ENCODE measurements around the gene NIN. TPM values are rescaled to one million over a fixed set of nuclear protein-coding genes. Genes with fewer than 3 reads are reported as not detected.

Gene NIN
- total and polyA plus RNA-seq, 11 donors, result 11.7 to 48.3 (median 25.0) TPM

Other genes starting within 250 kb of the NIN start
- 10 to 100 TPM; 22.0 to 35.3 (median 25.4) TPM for gene SAV1, start 162.9 kb downstream of the NIN start, total RNA-seq
- 10 to 100 TPM; 15.2 to 19.0 TPM for gene SAV1, start 162.9 kb downstream of the NIN start, polyA plus RNA-seq
- gene ABHD12B, start 40.9 kb upstream of the NIN start, total RNA-seq, result 1 to 10 TPM in 1 of 9 donors, not detected in 8; 1.2 TPM
- gene ABHD12B, start 40.9 kb upstream of the NIN start, polyA plus RNA-seq, result not detected
- gene PYGL, start 113.3 kb upstream of the NIN start, total RNA-seq, result 10 to 100 TPM in 3 of 9 donors, 1 to 10 TPM in 6; 4.1 to 25.5 (median 6.7) TPM
- 1 to 10 TPM; 2.3 to 6.7 TPM for gene PYGL, start 113.3 kb upstream of the NIN start, polyA plus RNA-seq